NOMO-1 treated with DMSO at 0.1 percent for 48 hours (cell line): Measurements from ENCODE around the gene KCNQ1.

Experiments
- DNase-seq: peaks from one replicate; lab custom pipeline; 2025; ENCODE audit not compliant: unreplicated experiment; lab: John Stamatoyannopoulos, UW

The KCNQ1 gene

GRCh38 chr11:2691991-2692875 lies 247.4 kb downstream of the KCNQ1 start:
- no peak for DNase-seq

GRCh38 chr11:2693271-2694261 lies 248.8 kb downstream of the KCNQ1 start:
- no peak for DNase-seq

GRCh38 chr11:2694495-2694894 lies 249.7 kb downstream of the KCNQ1 start:
- no peak for DNase-seq

- no peak for DNase-seq
Observed at GRCh38 chr11:2694995-2695939, 250.5 kb downstream of the KCNQ1 start.

- DNase-seq, result no peak
Observed at GRCh38 chr11:2696455-2696854, 251.6 kb downstream of the KCNQ1 start.

- no peak for DNase-seq
Observed at GRCh38 chr11:2697866-2698265, 253.1 kb downstream of the KCNQ1 start.

- DNase-seq, result no peak
Observed at GRCh38 chr11:2698386-2699184, 253.8 kb downstream of the KCNQ1 start.

- no peak for DNase-seq
Observed at GRCh38 chr11:2699185-2699530, 254.3 kb downstream of the KCNQ1 start.

- DNase-seq, result peak; percentile 88
Observed at GRCh38 chr11:2699531-2700414, 255.0 kb downstream of the KCNQ1 start, which contains the start of gene KCNQ1OT1. TSS of gene KCNQ1OT1 (minus strand) at chr11:2699994.

- peak; percentile 8 for DNase-seq
Observed at GRCh38 chr11:2700415-2701211, 255.8 kb downstream of the KCNQ1 start.

GRCh38 chr11:2701230-2701629 lies 256.4 kb downstream of the KCNQ1 start:
- no peak for DNase-seq

- DNase-seq, result no peak
Observed at GRCh38 chr11:2701898-2702434, 257.2 kb downstream of the KCNQ1 start.

GRCh38 chr11:2702771-2703362 lies 258.1 kb downstream of the KCNQ1 start:
- no peak for DNase-seq

GRCh38 chr11:2703363-2704141 lies 258.7 kb downstream of the KCNQ1 start:
- no peak for DNase-seq

GRCh38 chr11:2704356-2704755 lies 259.5 kb downstream of the KCNQ1 start:
- DNase-seq, result no peak

GRCh38 chr11:2704896-2705606 lies 260.2 kb downstream of the KCNQ1 start:
- DNase-seq, result no peak
